GM12878 (cell line): ENCODE measurements around the gene SERHL2. TPM values are rescaled to one million over a fixed set of nuclear protein-coding genes. Genes with fewer than 3 reads are reported as not detected.

Experiments
- ATAC-seq: fragments of 200-7000 bp; cut with Tn5 transposase; 3 replicates; pipeline ENCODE4 v1.9.1; 2020; ENCODE audit warnings: mild to moderate bottlenecking, moderate library complexity
- BruUV-seq: library from RNA; stranded (reverse); fragments of 400-500 nt; replicated peaks from 2 replicates; lab custom pipeline; 2021; lab: Mats Ljungman, UMichigan
- CTCF ChIA-PET: fragments of 300-600 bp; sonication (Branson Sonifier 250); formaldehyde crosslinking; extraction: SDS; loops from one replicate; lab custom pipeline; 2021; ENCODE audit warnings: inconsistent platforms; lab: Yijun Ruan, JAX
- POLR2A ChIA-PET: fragments of 350-600 bp; formaldehyde crosslinking; extraction: SDS; loops from one replicate; lab custom pipeline; 2021; ENCODE audit warnings: inconsistent platforms; lab: Charles Lee
- RAD21 ChIA-PET: fragments of 300-600 bp; sonication (Branson Sonifier 250); formaldehyde crosslinking; loops from one replicate; lab custom pipeline; 2023; ENCODE audit warnings: antibody characterized with exemption; ENCODE audit not compliant: unreplicated experiment; lab: Charles Lee
- SMC1A ChIA-PET: fragments of 300-600 bp; sonication (Branson Sonifier 250); formaldehyde crosslinking; loops from one replicate; lab custom pipeline; 2023; ENCODE audit not compliant: unreplicated experiment, uncharacterized antibody; lab: Charles Lee
- DNase-seq: peaks from one replicate; pipeline ENCODE4 v3.0.0-alpha.2; 2011; ENCODE audit warnings: low read depth, low spot score
- FAIRE-seq: peaks from 3 replicates; lab custom pipeline; 2011; peaks lifted over from hg19 to GRCh38; lab: Jason Lieb, UNC
- H2AFZ ChIP-seq: 2 replicates; pipeline ENCODE4 v1.6.0; 2011; ENCODE audit warnings: low read depth, low read length, control low read depth; ENCODE audit not compliant: control insufficient read depth
- H3K27ac ChIP-seq: 2 replicates; pipeline ENCODE4 v1.5.1; 2011; ENCODE audit warnings: control low read depth; ENCODE audit not compliant: control insufficient read depth, insufficient read depth
- H3K27me3 ChIP-seq, 2 experiments: replicated peaks in 1 of 2; 2 replicates each; pipeline versions ENCODE4 v1.6.0 to v1.6.1; 2011; ENCODE audit warnings: low read length in 1 of 2; ENCODE audit not compliant: control insufficient read depth in 2 of 2, insufficient read depth in 2 of 2
- H3K36me3 ChIP-seq, 2 experiments: 2 replicates each; pipeline ENCODE4 v1.5.1; 2011; ENCODE audit warnings: low read length in 1 of 2; ENCODE audit not compliant: control insufficient read depth in 2 of 2, insufficient read depth in 2 of 2
- H3K4me1 ChIP-seq: 2 replicates; pipeline ENCODE4 v1.6.1; 2011; ENCODE audit warnings: mild to moderate bottlenecking, low read length, moderate library complexity, mixed read lengths; ENCODE audit not compliant: control insufficient read depth, insufficient read depth
- H3K4me2 ChIP-seq: 2 replicates; pipeline ENCODE4 v1.6.0; 2011; ENCODE audit warnings: control low read depth; ENCODE audit not compliant: control insufficient read depth, insufficient read depth
- H3K4me3 ChIP-seq: fragments of 200-600 bp; sonication (generic); 2 replicates; pipeline ENCODE4 v1.5.1; 2016
- H3K79me2 ChIP-seq: 2 replicates; pipeline ENCODE4 v1.6.0; 2011; ENCODE audit warnings: low read length; ENCODE audit not compliant: control insufficient read depth, insufficient read depth
- H3K9ac ChIP-seq: 2 replicates; pipeline ENCODE4 v1.8.0; 2011; ENCODE audit warnings: low read length, control low read depth, mixed read lengths; ENCODE audit not compliant: control insufficient read depth, insufficient read depth
- H3K9me3 ChIP-seq: replicated peaks from 3 replicates; pipeline ENCODE4 v1.5.1; 2011; ENCODE audit warnings: mild to moderate bottlenecking, low read length; ENCODE audit not compliant: control insufficient read depth, insufficient read depth
- H4K20me1 ChIP-seq: 2 replicates; pipeline ENCODE4 v1.6.0; 2011; ENCODE audit not compliant: control insufficient read depth, insufficient read depth
- DPF2 ChIP-seq: fragments of 450-650 bp; IDR thresholded peaks from 2 replicates; pipeline ENCODE4 v1.6.1; 2017; ENCODE audit warnings: mild to moderate bottlenecking
- FOXK2 ChIP-seq: fragments of 450-650 bp; IDR thresholded peaks from 2 replicates; pipeline ENCODE4 v1.6.1; 2017; ENCODE audit warnings: mild to moderate bottlenecking, moderate library complexity
- KLF5 ChIP-seq: fragments of 450-650 bp; IDR thresholded peaks from 2 replicates; pipeline ENCODE4 v1.6.1; 2014; ENCODE audit warnings: mild to moderate bottlenecking; ENCODE audit not compliant: partially characterized antibody
- MXI1 ChIP-seq: fragments of 150-350 bp; IDR thresholded peaks from 2 replicates; pipeline ENCODE4 v1.6.1; 2011; ENCODE audit warnings: low read depth, mild to moderate bottlenecking, inconsistent platforms, low read length, improper control_type of control experiment
- MYC ChIP-seq: IDR thresholded peaks from 2 replicates; pipeline ENCODE4 v1.6.1; 2011; ENCODE audit warnings: mild to moderate bottlenecking, low read length, moderate library complexity, inconsistent platforms; ENCODE audit not compliant: insufficient read depth, insufficient replicate concordance, insufficient read length, severe bottlenecking
- NFYB ChIP-seq: IDR thresholded peaks from 2 replicates; pipeline ENCODE4 v1.6.1; 2011; ENCODE audit warnings: low read depth, mild to moderate bottlenecking, low read length, improper control_type of control experiment, moderate library complexity; ENCODE audit not compliant: insufficient read depth
- NR2C1 ChIP-seq: fragments of 450-650 bp; IDR thresholded peaks from 2 replicates; pipeline ENCODE4 v1.6.1; 2017; ENCODE audit warnings: antibody characterized with exemption, mild to moderate bottlenecking, moderate library complexity
- PAX8 ChIP-seq: fragments of 450-650 bp; IDR thresholded peaks from 2 replicates; pipeline ENCODE4 v1.6.1; 2017; ENCODE audit warnings: mild to moderate bottlenecking, moderate library complexity
- POLR2AphosphoS5 ChIP-seq: IDR thresholded peaks from 2 replicates; pipeline ENCODE4 v1.6.1; 2011; ENCODE audit warnings: mild to moderate bottlenecking, low read length, inconsistent platforms
- SMAD5 ChIP-seq: IDR thresholded peaks from 2 replicates; pipeline ENCODE4 v1.6.1; 2016; ENCODE audit warnings: antibody characterized with exemption, low read depth
- WRNIP1 ChIP-seq: IDR thresholded peaks from 2 replicates; pipeline ENCODE4 v1.6.1; 2011; ENCODE audit warnings: low read depth, low read length, improper control_type of control experiment, borderline replicate concordance
- YY1 ChIP-seq: IDR thresholded peaks from 2 replicates; pipeline ENCODE4 v1.6.1; 2011; ENCODE audit warnings: low read depth, mild to moderate bottlenecking, low read length
- ZNF207 ChIP-seq: fragments of 450-650 bp; IDR thresholded peaks from 2 replicates; pipeline ENCODE4 v1.6.1; 2014; ENCODE audit warnings: antibody characterized with exemption, mild to moderate bottlenecking, borderline replicate concordance
- ZNF217 ChIP-seq: fragments of 450-650 bp; IDR thresholded peaks from 2 replicates; pipeline ENCODE4 v1.6.1; 2017; ENCODE audit warnings: antibody characterized with exemption, mild to moderate bottlenecking
- ZNF274 ChIP-seq: IDR thresholded peaks from one replicate; pipeline ENCODE4 v1.8.0; 2011; ENCODE audit not compliant: insufficient read length, insufficient read depth
- WGBS: methylation state at CpG from one replicate; pipeline ENCODE4 v1.1.6; 2016; ENCODE audit warnings: low lambda C conversion rate; ENCODE audit not compliant: insufficient replicate concordance, insufficient coverage; ENCODE audit errors: missing lambda C conversion rate; 5-methylcytosine and 5-hydroxymethylcytosine counted together
- in situ Hi-C: fragments of 300-500 bp; cut with MboI; formaldehyde crosslinking; loops from 9 replicates; pipeline ENCODE4 v1.14.3; 2018; ENCODE audit warnings: mixed read lengths
- intact Hi-C: fragments of 100-400 bp; cut with micrococcal nuclease; formaldehyde crosslinking; loops from one replicate; pipeline ENCODE4 v1.14.2; 2022; ENCODE audit not compliant: unreplicated experiment
- polyA plus RNA-seq, 11 experiments: library from polyadenylated mRNA; depleted of rRNA in 4 of 11; unstranded in 6 of 11; stranded (reverse) in 5 of 11; fragments of >200 nt; fragmentation: Nextera tagmentation in 4 of 11; fragmentation: Illumina TruSeq in 1 of 11; extraction: Ambion mirVana in 4 of 11; extraction: Trizol in 1 of 11; gene quantifications; 1 replicate in 1 of 11; 2 replicates in 10 of 11; pipeline versions ENCODE4 v1.2.1 to v1.2.3, GENCODE V29; 2011 to 2016; ENCODE audit warnings: inconsistent platforms in 2 of 11, missing spikeins in 2 of 11, low read depth in 1 of 11
- total RNA-seq, 4 experiments: library from RNA; depleted of rRNA in 3 of 4; stranded (reverse); fragments of >200 nt in 3 of 4; fragmentation: Illumina TruSeq in 1 of 4; extraction: Trizol in 1 of 4; gene quantifications; 2 replicates each; pipeline versions ENCODE4 v1.2.1 to v1.2.3, GENCODE V29; 2013 to 2021
- TF ChIP-seq, protein P1 (sequence below): fragments of 150-350 bp; IDR thresholded peaks from 2 replicates; pipeline ENCODE4 v1.6.1; 2016; ENCODE audit warnings: low read depth, low read length
- TF ChIP-seq, protein P2 (sequence below): fragments of 450-650 bp; IDR thresholded peaks from 2 replicates; pipeline ENCODE4 v1.6.1; 2017; ENCODE audit warnings: low read depth, mild to moderate bottlenecking, moderate library complexity

SERHL2 gene
- total and polyA plus RNA-seq, 10 of the 15 experiments (the other 5 are each of a cell fraction or from before 2014, with no cell fraction given): 0.63 to 2.0 (median 1.2) TPM

DNA sequence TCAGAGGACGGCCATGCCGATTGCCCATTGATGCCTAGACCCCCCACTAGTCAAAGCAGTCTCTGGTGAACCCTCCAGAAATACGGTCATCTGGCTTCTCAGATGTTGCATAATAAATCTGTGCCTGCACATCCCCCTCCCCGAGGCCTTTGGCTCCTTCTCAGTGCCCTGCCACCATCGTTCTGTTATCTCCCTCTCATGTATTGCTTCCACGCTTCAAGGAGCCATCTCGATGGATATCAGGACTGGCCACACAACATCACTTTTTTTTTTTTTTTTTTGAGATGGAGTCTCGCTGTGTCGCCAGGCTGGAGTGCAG, 32.6 kb upstream of the SERHL2 start:
- BruUV-seq: no TSS peak
- POLR2A ChIA-PET: interaction anchor here (0.7 to 1.1 kb wide), 2 partner anchors 10 to 16 kb away, joined by 5 to 9 read pairs; no protein-coding TSS in a partner anchor

DNA sequence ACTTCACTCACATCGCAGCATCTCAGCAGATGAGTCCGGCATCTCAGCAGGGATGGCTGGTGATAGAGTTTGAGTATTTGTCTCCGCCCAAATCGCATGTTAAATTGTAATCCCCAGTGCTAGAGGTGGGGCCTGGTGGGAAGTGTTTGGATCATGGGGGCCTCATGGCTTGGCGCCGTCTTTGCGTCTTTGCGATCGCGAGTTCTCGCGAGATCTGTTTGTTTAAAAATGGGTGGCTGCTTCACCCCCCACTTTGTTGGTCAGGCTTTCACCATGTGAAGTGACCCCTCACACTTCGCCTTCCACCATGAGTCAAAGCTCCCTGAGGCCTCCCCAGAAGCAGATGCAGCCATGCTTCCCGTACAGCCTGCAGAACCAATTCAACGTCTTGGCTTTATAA, 31.2 kb upstream of the SERHL2 start:
- Histone ChIP-seq H3K4me3 (no peak overlapping the region), H3K27ac (no peak overlapping the region), H3K9ac (no peak overlapping the region), H3K9me3 (no peaks in the 10 kb centered on the region), H3K79me2 (peaks cover 18% of the 10 kb centered on the region), H3K36me3 (no peaks in the 10 kb centered on the region; a peak in 1 of 4 replicates), H2AFZ (no peak overlapping the region), H3K4me2 (no peak overlapping the region), H3K4me1 (peaks cover 4% of the 10 kb centered on the region), H3K27me3 (no peaks in the 10 kb centered on the region), H4K20me1 (no peaks in the 10 kb centered on the region)
- BruUV-seq: no TSS peak
- WGBS: 93% methylated on average over 15 of the region's 15 CpGs
- ChIA-PET RAD21 (no interaction called here), SMC1A (no interaction called here), CTCF (interaction anchor here (0.8 kb wide), 1 partner anchor 39 kb away, joined by 3 read pairs; no protein-coding TSS in a partner anchor), POLR2A (no interaction called here)
- in situ Hi-C loops: no loop called here
- ATAC-seq (no peak), FAIRE-seq (no peak), DNase-seq (no peak)
- intact Hi-C loops: no loop called here
- TF ChIP-seq POLR2AphosphoS5 (no peak), ZNF274 (no peak), NFYB (no peak), SMAD5 (no peak), MYC (no peak), ZNF217 (no peak)
- TF ChIP-seq, protein P1, sequence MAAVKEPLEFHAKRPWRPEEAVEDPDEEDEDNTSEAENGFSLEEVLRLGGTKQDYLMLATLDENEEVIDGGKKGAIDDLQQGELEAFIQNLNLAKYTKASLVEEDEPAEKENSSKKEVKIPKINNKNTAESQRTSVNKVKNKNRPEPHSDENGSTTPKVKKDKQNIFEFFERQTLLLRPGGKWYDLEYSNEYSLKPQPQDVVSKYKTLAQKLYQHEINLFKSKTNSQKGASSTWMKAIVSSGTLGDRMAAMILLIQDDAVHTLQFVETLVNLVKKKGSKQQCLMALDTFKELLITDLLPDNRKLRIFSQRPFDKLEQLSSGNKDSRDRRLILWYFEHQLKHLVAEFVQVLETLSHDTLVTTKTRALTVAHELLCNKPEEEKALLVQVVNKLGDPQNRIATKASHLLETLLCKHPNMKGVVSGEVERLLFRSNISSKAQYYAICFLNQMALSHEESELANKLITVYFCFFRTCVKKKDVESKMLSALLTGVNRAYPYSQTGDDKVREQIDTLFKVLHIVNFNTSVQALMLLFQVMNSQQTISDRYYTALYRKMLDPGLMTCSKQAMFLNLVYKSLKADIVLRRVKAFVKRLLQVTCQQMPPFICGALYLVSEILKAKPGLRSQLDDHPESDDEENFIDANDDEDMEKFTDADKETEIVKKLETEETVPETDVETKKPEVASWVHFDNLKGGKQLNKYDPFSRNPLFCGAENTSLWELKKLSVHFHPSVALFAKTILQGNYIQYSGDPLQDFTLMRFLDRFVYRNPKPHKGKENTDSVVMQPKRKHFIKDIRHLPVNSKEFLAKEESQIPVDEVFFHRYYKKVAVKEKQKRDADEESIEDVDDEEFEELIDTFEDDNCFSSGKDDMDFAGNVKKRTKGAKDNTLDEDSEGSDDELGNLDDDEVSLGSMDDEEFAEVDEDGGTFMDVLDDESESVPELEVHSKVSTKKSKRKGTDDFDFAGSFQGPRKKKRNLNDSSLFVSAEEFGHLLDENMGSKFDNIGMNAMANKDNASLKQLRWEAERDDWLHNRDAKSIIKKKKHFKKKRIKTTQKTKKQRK: no peak

More for the DNA sequence above, 32.6 kb upstream of the SERHL2 start:
- Histone ChIP-seq H3K4me2 (no peak overlapping the region), H3K9me3 (no peaks in the 10 kb centered on the region), H3K4me1 (peaks cover 4% of the 10 kb centered on the region), H3K36me3 (no peaks in the 10 kb centered on the region; a peak in 2 of 4 replicates), H2AFZ (no peak overlapping the region), H4K20me1 (no peaks in the 10 kb centered on the region), H3K4me3 (no peak overlapping the region), H3K9ac (no peak overlapping the region), H3K27ac (no peak overlapping the region), H3K27me3 (no peaks in the 10 kb centered on the region), H3K79me2 (peaks cover 20% of the 10 kb centered on the region)
- FAIRE-seq: no peak
- in situ Hi-C loops (no loop called here), intact Hi-C loops (no loop called here)
- SMC1A ChIA-PET: no interaction called here
- TF ChIP-seq WRNIP1: no peak
- no peak for TF ChIP-seq PAX8
- TF ChIP-seq, protein P2, sequence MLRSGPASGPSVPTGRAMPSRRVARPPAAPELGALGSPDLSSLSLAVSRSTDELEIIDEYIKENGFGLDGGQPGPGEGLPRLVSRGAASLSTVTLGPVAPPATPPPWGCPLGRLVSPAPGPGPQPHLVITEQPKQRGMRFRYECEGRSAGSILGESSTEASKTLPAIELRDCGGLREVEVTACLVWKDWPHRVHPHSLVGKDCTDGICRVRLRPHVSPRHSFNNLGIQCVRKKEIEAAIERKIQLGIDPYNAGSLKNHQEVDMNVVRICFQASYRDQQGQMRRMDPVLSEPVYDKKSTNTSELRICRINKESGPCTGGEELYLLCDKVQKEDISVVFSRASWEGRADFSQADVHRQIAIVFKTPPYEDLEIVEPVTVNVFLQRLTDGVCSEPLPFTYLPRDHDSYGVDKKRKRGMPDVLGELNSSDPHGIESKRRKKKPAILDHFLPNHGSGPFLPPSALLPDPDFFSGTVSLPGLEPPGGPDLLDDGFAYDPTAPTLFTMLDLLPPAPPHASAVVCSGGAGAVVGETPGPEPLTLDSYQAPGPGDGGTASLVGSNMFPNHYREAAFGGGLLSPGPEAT: no peak
- TF ChIP-seq NR2C1: no peak
- no peak for TF ChIP-seq DPF2
- TF ChIP-seq YY1: no peak
- TF ChIP-seq KLF5: no peak
- TF ChIP-seq ZNF207: no peak
- no peak for TF ChIP-seq SMAD5
- no peak for TF ChIP-seq FOXK2
- TF ChIP-seq MXI1: no peak
- RAD21 ChIA-PET: no interaction called here
- CTCF ChIA-PET: no interaction called here
- ATAC-seq: no peak
- DNase-seq: no peak
- 72% methylated on average over 7 of the region's 9 CpGs for WGBS
